GM19328 (cell line): ENCODE data around the gene PPP4R4.
"Not testable (repeated sequence)": the region's sequence is repeated elsewhere in the genome, so short reads cannot be mapped to it uniquely, and the experiment has no call there.

ENCODE experiments used
- ATAC-seq: cut with Tn5 transposase; IDR thresholded peaks from one replicate; pipeline ENCODE4 v1.9.1; 2021; ENCODE audit warnings: mild to moderate bottlenecking, moderate library complexity; ENCODE audit not compliant: unreplicated experiment

The PPP4R4 gene

DNA sequence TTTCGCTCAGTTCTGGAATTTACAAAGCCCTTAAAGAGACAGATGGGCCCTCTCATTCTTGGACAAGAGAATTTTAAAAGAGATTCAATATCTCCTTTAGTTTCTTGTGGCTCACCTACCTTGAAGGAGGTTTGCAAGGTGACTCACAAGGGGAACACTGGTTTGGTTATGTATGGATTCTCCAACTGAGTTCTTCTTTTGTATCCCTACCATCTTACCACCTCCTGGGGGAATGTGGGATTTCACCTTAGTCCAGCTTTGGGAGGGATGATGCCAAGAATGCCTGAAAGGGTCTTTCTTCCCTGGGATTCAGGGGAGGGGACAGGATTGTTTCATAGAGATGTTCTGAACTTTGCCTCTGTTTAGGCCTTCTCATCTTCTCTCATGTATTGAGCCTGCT, 3.7 kb downstream of the PPP4R4 start:
- no peak for ATAC-seq

- no peak for ATAC-seq
These were observed 5.1 kb downstream of the PPP4R4 start for GRCh38 chr14:94179244-94179643.

DNA sequence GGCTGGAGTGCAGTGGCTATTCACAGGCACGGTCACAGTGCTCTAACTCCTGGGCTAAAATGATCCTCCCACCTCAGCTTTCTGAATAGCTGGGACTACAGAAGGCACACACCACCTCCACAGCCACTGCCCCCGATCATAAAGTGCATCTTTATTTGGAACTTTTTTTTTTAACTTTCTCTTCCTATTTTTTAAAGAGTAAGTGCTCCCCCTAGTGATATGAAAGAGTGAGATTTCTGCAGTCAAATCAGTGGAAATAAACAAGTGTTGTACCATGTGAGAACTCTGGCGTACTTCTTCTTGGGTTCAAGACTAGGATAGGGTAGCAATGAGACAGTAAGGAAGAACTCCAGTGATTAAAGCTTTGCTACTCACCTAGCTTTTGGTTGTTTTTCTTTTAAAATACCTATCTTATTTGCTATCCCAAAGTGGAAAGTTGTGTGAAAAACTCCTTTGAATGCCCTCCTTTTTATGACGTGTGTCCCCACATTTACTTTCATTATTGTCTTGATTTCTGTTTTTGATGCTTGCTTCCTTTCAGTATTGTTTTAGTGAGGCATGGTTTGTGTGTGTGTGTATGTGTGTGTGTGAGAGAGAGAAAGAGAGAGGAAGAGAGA, 6.6 kb downstream of the PPP4R4 start:
- ATAC-seq = no peak

DNA sequence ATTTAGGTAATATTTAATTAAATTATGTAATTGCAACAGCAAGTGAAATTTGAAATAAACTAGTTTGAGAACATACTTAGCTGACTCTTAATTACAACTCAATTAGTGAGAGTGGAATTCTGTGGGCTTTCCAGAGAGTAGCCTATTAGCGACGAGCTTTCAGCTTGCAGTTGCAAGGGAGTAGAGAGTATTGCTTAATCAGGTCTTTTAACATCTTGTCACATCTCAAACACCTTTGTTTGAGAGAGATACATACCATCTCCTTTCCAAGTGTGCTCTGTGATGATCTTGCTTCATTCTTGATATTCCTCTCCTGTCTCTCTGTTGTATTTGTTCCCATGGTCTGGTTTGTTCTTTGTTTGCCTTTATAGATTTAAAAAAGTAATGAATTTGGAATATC, 7.7 kb downstream of the PPP4R4 start:
- no peak for ATAC-seq

DNA sequence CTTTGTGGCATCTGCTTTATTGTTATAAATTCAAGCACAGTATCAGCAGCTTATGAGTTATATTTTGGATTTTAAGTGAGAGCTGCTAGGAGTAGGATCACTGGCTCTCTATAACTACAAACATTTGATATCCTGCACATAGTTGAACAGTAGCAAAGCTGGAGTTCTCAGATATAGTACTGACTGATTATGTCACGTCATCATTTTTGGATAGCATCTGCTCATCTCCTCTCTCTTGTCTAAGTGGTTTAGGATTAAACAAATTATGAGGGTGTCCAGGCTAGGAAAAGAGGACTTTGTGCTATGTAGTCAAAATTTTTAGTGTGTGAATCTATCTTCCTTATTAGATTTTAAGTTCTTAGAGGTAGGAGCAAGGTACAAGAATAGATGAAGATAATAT, 18.4 kb downstream of the PPP4R4 start:
- no peak for ATAC-seq

DNA sequence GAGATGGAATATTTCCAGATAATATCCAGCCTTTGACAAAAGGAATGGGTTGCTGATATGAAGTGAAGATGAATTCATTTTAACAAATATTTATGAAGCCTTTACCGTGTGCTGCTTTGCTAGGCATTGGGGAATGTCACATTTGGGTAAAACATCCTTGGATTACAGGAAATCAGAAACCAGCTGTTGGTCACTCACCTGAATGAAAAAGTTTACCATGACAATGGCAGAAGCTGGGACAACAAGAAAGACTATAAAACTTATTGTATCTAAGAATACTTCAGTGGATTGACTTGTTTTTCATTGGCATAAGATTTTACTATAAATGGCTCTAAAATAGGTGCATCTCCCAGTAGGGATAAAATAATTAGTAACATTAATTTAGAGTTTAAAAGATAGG, 19.7 kb downstream of the PPP4R4 start:
- no peak for ATAC-seq

GRCh38 chr14:94196057-94196456, 21.9 kb downstream of the PPP4R4 start:
- ATAC-seq = no peak

DNA sequence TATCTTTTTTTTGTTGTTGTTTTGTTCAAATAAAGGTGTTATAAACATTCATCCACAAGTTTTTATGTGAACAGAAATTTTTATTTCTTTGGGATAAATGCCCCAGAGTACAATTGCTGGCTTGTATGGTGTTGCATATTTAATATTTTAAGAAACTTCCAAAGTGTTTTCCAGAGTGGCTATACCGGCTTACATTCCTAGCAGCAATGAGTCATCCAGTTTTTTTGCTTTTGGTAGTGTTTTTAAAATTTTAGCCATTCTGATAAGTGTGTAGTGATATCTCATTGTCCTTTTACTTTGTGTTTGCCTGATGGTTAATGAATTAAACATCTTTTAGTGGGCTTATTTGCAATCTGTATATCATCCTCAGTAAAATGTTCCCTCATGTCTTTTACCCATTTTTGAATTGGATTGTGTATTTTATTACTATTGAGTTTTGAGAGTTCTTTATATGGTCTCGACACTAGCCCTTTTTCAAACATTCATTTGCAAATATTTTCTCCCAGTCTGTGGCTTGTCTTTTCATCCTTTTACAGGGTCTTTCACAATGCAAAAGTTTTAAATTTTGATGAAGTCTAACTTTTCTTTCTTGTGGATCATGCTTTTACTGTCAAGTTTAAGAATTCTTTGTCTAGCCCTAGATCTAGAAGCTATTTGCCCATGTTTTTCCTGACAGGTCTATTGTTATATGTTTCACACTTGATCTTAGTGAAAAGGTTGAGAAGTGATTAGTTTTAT, 29.5 kb downstream of the PPP4R4 start:
- no peak for ATAC-seq

DNA sequence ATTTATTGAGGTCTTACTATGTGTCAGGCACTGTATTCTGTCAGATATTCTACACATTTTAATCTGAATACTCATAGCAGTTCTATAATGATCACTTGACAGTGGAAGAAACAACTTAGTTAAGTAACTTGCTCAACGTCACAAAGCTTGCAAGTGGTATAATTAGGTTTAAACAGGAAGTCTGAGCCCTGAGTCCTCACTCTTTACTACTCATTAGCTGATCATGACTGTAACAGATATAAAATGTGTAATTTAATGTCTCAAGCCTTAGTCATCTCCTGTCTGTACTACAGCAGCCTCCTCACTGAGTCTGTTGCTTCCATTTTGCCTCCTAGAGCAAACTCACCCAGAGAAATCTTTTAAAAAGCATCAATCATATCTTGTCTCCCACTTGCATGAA, 38.9 kb downstream of the PPP4R4 start:
- ATAC-seq = no peak

GRCh38 chr14:94213741-94214140, 39.6 kb downstream of the PPP4R4 start:
- no peak for ATAC-seq

GRCh38 chr14:94217116-94217515, 43.0 kb downstream of the PPP4R4 start:
- no peak for ATAC-seq

GRCh38 chr14:94218198-94218886, 44.2 kb downstream of the PPP4R4 start:
- ATAC-seq = not testable (repeated sequence)

GRCh38 chr14:94224040-94224439, 49.9 kb downstream of the PPP4R4 start:
- ATAC-seq = no peak

DNA sequence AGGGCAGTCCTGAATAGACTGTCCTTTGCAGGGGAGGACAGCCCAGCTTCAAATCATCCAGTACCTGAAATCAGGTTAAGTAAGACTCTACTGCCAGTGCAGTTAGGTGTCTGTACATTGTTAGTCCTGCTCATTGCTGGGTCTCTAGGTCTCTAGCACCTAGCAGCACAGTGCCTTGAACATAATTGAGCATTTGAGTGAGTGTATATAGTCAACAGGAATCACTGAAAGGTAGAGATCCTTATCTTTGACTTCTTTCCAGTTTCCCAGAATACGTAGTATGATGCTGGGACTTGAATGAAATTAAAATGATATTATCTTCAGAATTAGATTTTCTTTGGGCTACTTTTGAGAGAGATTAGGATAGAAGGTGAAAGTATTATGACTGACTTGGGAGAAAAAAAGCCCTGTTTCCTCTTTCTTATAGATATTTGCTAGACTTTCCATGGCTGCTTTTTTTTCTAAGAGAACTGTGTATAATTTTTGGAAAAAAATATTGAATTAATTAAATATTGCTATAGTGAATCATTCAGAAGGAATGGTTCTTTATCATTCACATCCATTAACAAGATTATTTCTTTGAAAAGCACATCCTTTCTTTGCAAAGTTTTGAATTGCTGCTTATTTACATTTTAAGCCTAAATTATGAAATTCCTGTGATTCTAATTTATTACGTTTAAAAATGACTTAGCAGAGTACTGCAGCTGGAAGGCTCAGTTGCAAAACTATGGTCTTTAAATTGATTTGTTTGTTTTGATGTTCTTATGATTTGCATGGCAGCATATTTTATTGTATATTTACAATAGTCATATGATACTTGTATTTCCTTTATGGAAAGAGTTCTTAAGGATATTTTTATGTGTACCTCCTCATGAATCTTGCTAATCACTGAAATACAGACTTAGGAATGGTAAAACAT, 51.6 kb downstream of the PPP4R4 start:
- no peak for ATAC-seq

GRCh38 chr14:94227029-94227428, 52.9 kb downstream of the PPP4R4 start:
- ATAC-seq = no peak

DNA sequence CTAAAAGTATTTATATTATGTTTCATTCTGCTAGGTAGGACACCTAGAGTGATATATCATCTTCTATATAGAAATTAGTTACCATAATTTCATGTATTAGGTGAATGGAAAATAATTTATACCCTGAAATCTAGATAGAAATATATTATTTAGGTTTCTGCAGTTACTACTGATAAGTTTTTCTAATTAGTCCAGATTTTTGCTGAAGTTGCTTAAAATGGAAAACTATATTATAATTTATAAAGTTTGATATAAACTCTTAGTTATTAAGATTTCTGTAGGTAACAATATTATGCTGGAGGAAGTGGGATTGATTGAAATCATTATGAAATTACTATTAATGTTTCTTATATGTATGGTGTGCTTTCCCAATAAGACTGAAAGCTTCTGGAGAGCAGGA, 62.9 kb downstream of the PPP4R4 start:
- ATAC-seq = no peak

DNA sequence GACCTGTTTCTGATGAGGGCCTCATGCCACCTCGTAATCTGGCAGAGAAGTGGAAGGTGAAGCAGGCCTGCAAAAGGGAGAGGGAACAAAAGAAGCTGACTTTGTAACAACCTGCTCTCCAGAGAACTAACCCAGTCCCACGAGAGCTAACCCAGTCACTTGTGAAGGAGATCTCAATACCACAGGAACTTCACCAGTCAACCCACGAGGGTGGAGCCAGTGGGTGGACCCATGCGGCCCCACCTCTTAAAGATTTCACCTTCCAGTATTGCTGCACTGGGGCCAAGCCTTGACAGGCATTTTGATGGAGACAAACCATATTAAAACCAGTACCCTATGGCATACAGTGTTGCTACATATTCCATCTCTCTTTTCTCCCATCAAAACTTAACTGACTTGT, 63.9 kb downstream of the PPP4R4 start:
- ATAC-seq = no peak

DNA sequence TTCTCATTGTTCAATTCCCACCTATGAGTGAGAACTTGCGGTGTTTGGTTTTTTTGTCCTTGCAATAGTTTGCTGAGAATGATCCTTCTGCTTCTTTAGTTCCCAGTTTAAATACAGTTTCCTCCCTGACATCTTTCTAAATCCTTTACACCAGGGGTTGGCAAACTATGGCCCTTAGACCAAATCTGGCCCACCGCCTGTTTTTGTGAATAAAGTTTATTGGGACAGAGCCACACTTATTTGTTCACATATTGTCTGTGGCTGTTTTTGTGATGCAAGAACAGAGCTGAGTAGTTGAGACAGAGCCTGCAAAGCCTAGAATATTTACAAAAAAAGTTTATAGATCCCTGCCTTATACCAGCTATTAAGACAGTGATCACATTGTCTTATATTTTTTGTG, 65.3 kb downstream of the PPP4R4 start:
- ATAC-seq = no peak

- ATAC-seq = no peak
These were observed 70.1 kb downstream of the PPP4R4 start for GRCh38 chr14:94244182-94244581.

DNA sequence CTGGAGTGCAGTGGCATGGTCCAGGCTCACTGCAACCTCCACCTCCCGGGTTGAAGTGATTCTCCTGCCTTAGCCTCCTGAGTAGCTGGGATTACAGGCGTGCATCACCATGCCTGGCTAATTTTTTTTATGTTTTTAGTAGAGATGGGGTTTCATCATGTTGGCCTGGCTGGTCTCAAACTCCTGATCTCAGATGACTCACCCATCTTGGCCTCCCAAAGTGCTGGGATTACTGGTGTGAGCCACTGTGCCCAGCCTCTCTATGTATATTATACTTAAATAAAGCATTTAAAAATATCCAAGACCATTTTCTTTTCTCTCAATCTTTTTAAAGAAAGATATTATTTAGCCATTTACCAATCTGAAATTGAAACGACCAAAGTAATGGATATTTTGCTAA, 90.1 kb downstream of the PPP4R4 start:
- not testable (repeated sequence) for ATAC-seq

DNA sequence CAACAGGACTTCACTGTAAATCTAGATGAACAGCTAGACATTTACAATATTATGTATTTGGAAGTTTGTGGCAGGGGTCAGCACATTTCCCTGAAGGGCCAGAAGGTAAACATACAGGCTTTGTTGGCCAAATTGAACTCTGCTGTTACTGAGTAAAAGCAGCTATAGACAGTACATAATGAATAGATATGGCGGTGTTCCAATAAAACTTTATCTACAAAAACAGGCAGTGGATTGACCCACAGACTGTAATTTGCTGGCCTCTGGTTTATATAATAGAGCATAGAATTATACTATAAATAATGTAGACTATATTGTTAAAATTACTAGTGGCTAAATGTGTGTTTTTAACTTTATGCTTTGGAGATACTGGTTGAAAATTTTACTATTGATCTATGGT, 93.2 kb downstream of the PPP4R4 start:
- no peak for ATAC-seq
